Activated naive CD4-positive, alpha-beta T cell treated with anti-CD3 and anti-CD28 coated beads, Interleukin-2, amount 10 ng/mL, durations not matched to agents 7 days and 5 days (primary cell): Measurements from ENCODE around the gene ASPSCR1.

ENCODE experiments used
- CTCF ChIA-PET: fragments of 350-600 bp; sonication (Branson Sonifier 250); formaldehyde crosslinking; loops from one replicate; lab custom pipeline; 2021; ENCODE audit warnings: antibody characterized with exemption; lab: Charles Lee
- DNase-seq: peaks from one replicate; pipeline ENCODE4 v3.0.0-alpha.2; 2020
- H3K27ac Mint-ChIP-seq: one replicate; pipeline ENCODE4 v1.8.0; 2021; ENCODE audit warnings: mild to moderate bottlenecking, moderate library complexity, mixed read lengths
- H3K27me3 Mint-ChIP-seq: one replicate; pipeline ENCODE4 v1.8.0; 2021; ENCODE audit warnings: mild to moderate bottlenecking, mixed read lengths
- H3K36me3 Mint-ChIP-seq: one replicate; pipeline ENCODE4 v1.8.0; 2021; ENCODE audit warnings: mixed read lengths
- H3K4me1 Mint-ChIP-seq: one replicate; pipeline ENCODE4 v1.8.0; 2021; ENCODE audit warnings: mixed read lengths
- H3K4me3 Mint-ChIP-seq: one replicate; pipeline ENCODE4 v1.8.0; 2021; ENCODE audit warnings: mild to moderate bottlenecking, moderate library complexity, mixed read lengths
- H3K9me3 Mint-ChIP-seq: one replicate; pipeline ENCODE4 v1.8.0; 2021; ENCODE audit warnings: mixed read lengths

Gene ASPSCR1

GRCh38 chr17:82056729-82057621 lies 79.5 kb downstream of the ASPSCR1 start:
- Mint-ChIP-seq H3K36me3 (peaks cover 19% of the 10 kb centered on the region), H3K27ac (no peak overlapping the region), H3K27me3 (no peaks in the 10 kb centered on the region), H3K4me1 (peaks cover 12% of the 10 kb centered on the region), H3K9me3 (no peaks in the 10 kb centered on the region), H3K4me3 (no peak overlapping the region)
- no peak for DNase-seq
- CTCF ChIA-PET: no interaction called here

- CTCF ChIA-PET: no interaction called here
- H3K27ac Mint-ChIP-seq: no peak overlapping the region
- no peak for DNase-seq
- no peaks in the 10 kb centered on the region for H3K27me3 Mint-ChIP-seq
- no peaks in the 10 kb centered on the region for H3K9me3 Mint-ChIP-seq
- H3K4me1 Mint-ChIP-seq: peaks cover 5% of the 10 kb centered on the region
- peaks cover 19% of the 10 kb centered on the region for H3K36me3 Mint-ChIP-seq
- no peak overlapping the region for H3K4me3 Mint-ChIP-seq
These were observed 80.9 kb downstream of the ASPSCR1 start for GRCh38 chr17:82058230-82058854.

GRCh38 chr17:82058855-82059249 lies 81.4 kb downstream of the ASPSCR1 start:
- Mint-ChIP-seq H3K9me3 (no peaks in the 10 kb centered on the region), H3K27me3 (no peaks in the 10 kb centered on the region), H3K4me1 (peaks cover under 1% of the 10 kb centered on the region), H3K4me3 (no peak overlapping the region), H3K27ac (no peak overlapping the region), H3K36me3 (peaks cover 17% of the 10 kb centered on the region)
- DNase-seq: no peak
- CTCF ChIA-PET: no interaction called here

GRCh38 chr17:82059272-82060000 lies 82.0 kb downstream of the ASPSCR1 start:
- Mint-ChIP-seq H3K27me3 (no peaks in the 10 kb centered on the region), H3K4me3 (no peak overlapping the region), H3K36me3 (peaks cover 17% of the 10 kb centered on the region), H3K27ac (no peak overlapping the region), H3K4me1 (peaks cover 6% of the 10 kb centered on the region), H3K9me3 (no peaks in the 10 kb centered on the region)
- no peak for DNase-seq
- CTCF ChIA-PET: no interaction called here

- Mint-ChIP-seq H3K27ac (no peak overlapping the region), H3K27me3 (no peaks in the 10 kb centered on the region), H3K36me3 (peaks cover 15% of the 10 kb centered on the region), H3K4me1 (peaks cover 9% of the 10 kb centered on the region), H3K9me3 (no peaks in the 10 kb centered on the region), H3K4me3 (no peak overlapping the region)
- CTCF ChIA-PET: no interaction called here
- DNase-seq: no peak
These were observed 82.6 kb downstream of the ASPSCR1 start for GRCh38 chr17:82060001-82060380.

- Mint-ChIP-seq H3K4me3 (no peak overlapping the region), H3K27ac (no peak overlapping the region), H3K9me3 (no peaks in the 10 kb centered on the region), H3K27me3 (no peaks in the 10 kb centered on the region), H3K36me3 (peaks cover 14% of the 10 kb centered on the region), H3K4me1 (peaks cover 9% of the 10 kb centered on the region)
- CTCF ChIA-PET: no interaction called here
- no peak for DNase-seq
These were observed 83.2 kb downstream of the ASPSCR1 start for GRCh38 chr17:82060614-82061013.

- no peak overlapping the region for H3K4me3 Mint-ChIP-seq
- H3K27me3 Mint-ChIP-seq: no peaks in the 10 kb centered on the region
- CTCF ChIA-PET: no interaction called here
- no peak for DNase-seq
- H3K9me3 Mint-ChIP-seq: no peaks in the 10 kb centered on the region
- H3K4me1 Mint-ChIP-seq: peaks cover 12% of the 10 kb centered on the region
- H3K27ac Mint-ChIP-seq: no peak overlapping the region
- H3K36me3 Mint-ChIP-seq: peaks cover 14% of the 10 kb centered on the region
These were observed 83.9 kb downstream of the ASPSCR1 start for GRCh38 chr17:82061047-82061925.

- H3K4me1 Mint-ChIP-seq: peaks cover 20% of the 10 kb centered on the region
- no peak overlapping the region for H3K4me3 Mint-ChIP-seq
- DNase-seq: no peak
- no peaks in the 10 kb centered on the region for H3K27me3 Mint-ChIP-seq
- peaks cover 14% of the 10 kb centered on the region for H3K36me3 Mint-ChIP-seq
- CTCF ChIA-PET: no interaction called here
- no peak overlapping the region for H3K27ac Mint-ChIP-seq
- H3K9me3 Mint-ChIP-seq: no peaks in the 10 kb centered on the region
These were observed 84.9 kb downstream of the ASPSCR1 start for GRCh38 chr17:82062076-82062983.

- no peaks in the 10 kb centered on the region for H3K9me3 Mint-ChIP-seq
- peak overlapping the region; percentile 37 for H3K27ac Mint-ChIP-seq
- H3K4me3 Mint-ChIP-seq: no peak overlapping the region
- H3K4me1 Mint-ChIP-seq: peaks cover 20% of the 10 kb centered on the region
- CTCF ChIA-PET: no interaction called here
- H3K27me3 Mint-ChIP-seq: no peaks in the 10 kb centered on the region
- H3K36me3 Mint-ChIP-seq: peaks cover 10% of the 10 kb centered on the region
- DNase-seq: no peak
These were observed 85.5 kb downstream of the ASPSCR1 start for GRCh38 chr17:82062984-82063368.

- Mint-ChIP-seq H3K4me3 (peak overlapping the region; percentile 66), H3K27me3 (no peaks in the 10 kb centered on the region), H3K9me3 (no peaks in the 10 kb centered on the region), H3K4me1 (peaks cover 20% of the 10 kb centered on the region), H3K36me3 (peaks cover 8% of the 10 kb centered on the region), H3K27ac (peak overlapping the region; percentile 37)
- DNase-seq: no peak
- CTCF ChIA-PET: no interaction called here
These were observed 86.3 kb downstream of the ASPSCR1 start for GRCh38 chr17:82063424-82064415.

- CTCF ChIA-PET: no interaction called here
- Mint-ChIP-seq H3K27me3 (no peaks in the 10 kb centered on the region), H3K27ac (peak overlapping the region; percentile 68), H3K4me3 (peak overlapping the region; percentile 66), H3K9me3 (no peaks in the 10 kb centered on the region), H3K36me3 (peaks cover 8% of the 10 kb centered on the region), H3K4me1 (peaks cover 20% of the 10 kb centered on the region)
- no peak for DNase-seq
These were observed 87.2 kb downstream of the ASPSCR1 start for GRCh38 chr17:82064433-82065192.
